Hematopoietic multipotent progenitor cell treated with erythropoietin and hydrocortisone succinate and interleukin-3 and kit ligand, for 15 days (in vitro differentiated cells): ENCODE data around the gene SMC6.
A peak's percentile ranks its signal among the peaks of the same experiment; 100 is the strongest.

Source experiments
- DNase-seq: peaks from one replicate; pipeline ENCODE4 v3.0.0-alpha.2; 2015; ENCODE audit warnings: low spot score

SMC6 gene

GRCh38 chr2:17646838-17647701, 106.5 kb downstream of the SMC6 start:
- no peak for DNase-seq

GRCh38 chr2:17646081-17646554, 107.5 kb downstream of the SMC6 start:
- peak; percentile 60 for DNase-seq

GRCh38 chr2:17644997-17645720, 108.5 kb downstream of the SMC6 start:
- DNase-seq, result no peak

- no peak for DNase-seq
Measured at GRCh38 chr2:17643031-17643615, 110.5 kb downstream of the SMC6 start.

GRCh38 chr2:17640406-17640805, 113.2 kb downstream of the SMC6 start:
- no peak for DNase-seq

GRCh38 chr2:17638196-17638743, 115.3 kb downstream of the SMC6 start:
- DNase-seq, result no peak

GRCh38 chr2:17637131-17637906, 116.3 kb downstream of the SMC6 start:
- no peak for DNase-seq

GRCh38 chr2:17636257-17636656, 117.4 kb downstream of the SMC6 start:
- DNase-seq, result no peak

GRCh38 chr2:17634997-17635396, 118.6 kb downstream of the SMC6 start:
- DNase-seq, result no peak

- no peak for DNase-seq
Measured at GRCh38 chr2:17630089-17630488, 123.5 kb downstream of the SMC6 start.

- DNase-seq, result no peak
Measured at GRCh38 chr2:17628349-17629261, 125.0 kb downstream of the SMC6 start.

- no peak for DNase-seq
Measured at GRCh38 chr2:17627434-17627833, 126.2 kb downstream of the SMC6 start.

GRCh38 chr2:17626986-17627385, 126.6 kb downstream of the SMC6 start:
- DNase-seq, result no peak

GRCh38 chr2:17625446-17625845, 128.2 kb downstream of the SMC6 start:
- no peak for DNase-seq

GRCh38 chr2:17621781-17622180, 131.8 kb downstream of the SMC6 start:
- no peak for DNase-seq

GRCh38 chr2:17620841-17621240, 132.8 kb downstream of the SMC6 start:
- DNase-seq, result no peak

GRCh38 chr2:17620280-17620679, 133.3 kb downstream of the SMC6 start:
- no peak for DNase-seq

- no peak for DNase-seq
Measured at GRCh38 chr2:17617955-17618354, 135.7 kb downstream of the SMC6 start.

- DNase-seq, result no peak
Measured at GRCh38 chr2:17617516-17617915, 136.1 kb downstream of the SMC6 start.

- DNase-seq, result no peak
Measured at GRCh38 chr2:17616405-17616804, 137.2 kb downstream of the SMC6 start.
